Activated CD8-positive, alpha-beta memory T cell treated with anti-CD3 and anti-CD28 coated beads for 1 hour (primary cell): ENCODE data around the gene ATAD2B.

Source experiments
- DNase-seq, 2 donors: peaks; one replicate each; pipeline ENCODE4 v3.0.0-alpha.2; 2020; ENCODE audit warnings: low read depth in 1 of 2; ENCODE audit errors: extremely low read depth in 1 of 2

The ATAD2B gene

GRCh38 chr2:23838996-23839395 lies 87.9 kb downstream of the ATAD2B start:
- no peak for DNase-seq

GRCh38 chr2:23838581-23838980 lies 88.3 kb downstream of the ATAD2B start:
- no peak for DNase-seq

- DNase-seq, result no peak
Observed at GRCh38 chr2:23837871-23838270, 89.1 kb downstream of the ATAD2B start.

GRCh38 chr2:23836971-23837565 lies 89.9 kb downstream of the ATAD2B start:
- no peak for DNase-seq

GRCh38 chr2:23836505-23836904 lies 90.4 kb downstream of the ATAD2B start:
- no peak for DNase-seq

GRCh38 chr2:23835988-23836387 lies 90.9 kb downstream of the ATAD2B start:
- DNase-seq, result no peak

GRCh38 chr2:23835423-23835822 lies 91.5 kb downstream of the ATAD2B start:
- DNase-seq, result no peak

- no peak for DNase-seq
Observed at GRCh38 chr2:23828986-23829385, 97.9 kb downstream of the ATAD2B start.

GRCh38 chr2:23828256-23828980 lies 98.5 kb downstream of the ATAD2B start:
- DNase-seq, result no peak

- no peak for DNase-seq
Observed at GRCh38 chr2:23827287-23827686, 99.6 kb downstream of the ATAD2B start.

GRCh38 chr2:23826771-23827170 lies 100.2 kb downstream of the ATAD2B start:
- DNase-seq, result no peak

GRCh38 chr2:23826040-23826439 lies 100.9 kb downstream of the ATAD2B start:
- DNase-seq, result no peak

- no peak for DNase-seq
Observed at GRCh38 chr2:23824777-23825212, 102.1 kb downstream of the ATAD2B start.

- no peak for DNase-seq
Observed at GRCh38 chr2:23823863-23824262, 103.1 kb downstream of the ATAD2B start.

GRCh38 chr2:23814963-23815362 lies 112.0 kb downstream of the ATAD2B start:
- DNase-seq, result no peak

GRCh38 chr2:23813438-23813837 lies 113.5 kb downstream of the ATAD2B start:
- no peak for DNase-seq

- no peak for DNase-seq
Observed at GRCh38 chr2:23809150-23809549, 117.8 kb downstream of the ATAD2B start.

GRCh38 chr2:23806665-23807249 lies 120.2 kb downstream of the ATAD2B start:
- no peak for DNase-seq

- DNase-seq, result no peak
Observed at GRCh38 chr2:23806201-23806600, 120.7 kb downstream of the ATAD2B start.

- DNase-seq, result no peak
Observed at GRCh38 chr2:23803965-23804542, 122.9 kb downstream of the ATAD2B start.

- no peak for DNase-seq
Observed at GRCh38 chr2:23803264-23803964, 123.5 kb downstream of the ATAD2B start.
